H1 (cell line): Measurements from ENCODE around the gene CREB1.

Source experiments
- CREB1 ChIP-seq: IDR thresholded peaks from 2 replicates; pipeline ENCODE4 v1.6.1; 2012; ENCODE audit warnings: inconsistent platforms
- POLR2A ChIP-seq, 2 experiments: IDR thresholded peaks; 1 replicate in 1 of 2; 2 replicates in 1 of 2; pipeline ENCODE4 v1.6.1; 2011; ENCODE audit warnings: low read depth in 2 of 2, low read length in 2 of 2, mild to moderate bottlenecking in 2 of 2; ENCODE audit errors: control extremely low read depth in 1 of 2
- RFX5 ChIP-seq: IDR thresholded peaks from 2 replicates; pipeline ENCODE4 v1.6.1; 2011; ENCODE audit warnings: low read depth, low read length, improper control_type of control experiment, borderline replicate concordance
- SP1 ChIP-seq: IDR thresholded peaks from 2 replicates; pipeline ENCODE4 v1.6.1; 2011; ENCODE audit warnings: low read depth, low read length
- YY1 ChIP-seq: IDR thresholded peaks from 2 replicates; pipeline ENCODE4 v1.6.1; 2011; ENCODE audit warnings: low read depth, mild to moderate bottlenecking, low read length
- TF ChIP-seq, protein P1 (sequence below), 3 experiments: IDR thresholded peaks; 1 replicate in 2 of 3; 2 replicates in 1 of 3; pipeline versions ENCODE4 v1.5.1 to v1.6.1; 2011; ENCODE audit warnings: low read length in 3 of 3, mild to moderate bottlenecking in 3 of 3, inconsistent platforms in 2 of 3, low read depth in 1 of 3, moderate library complexity in 1 of 3; ENCODE audit not compliant: insufficient read depth in 1 of 3; ENCODE audit errors: control extremely low read depth in 1 of 3

DNA sequence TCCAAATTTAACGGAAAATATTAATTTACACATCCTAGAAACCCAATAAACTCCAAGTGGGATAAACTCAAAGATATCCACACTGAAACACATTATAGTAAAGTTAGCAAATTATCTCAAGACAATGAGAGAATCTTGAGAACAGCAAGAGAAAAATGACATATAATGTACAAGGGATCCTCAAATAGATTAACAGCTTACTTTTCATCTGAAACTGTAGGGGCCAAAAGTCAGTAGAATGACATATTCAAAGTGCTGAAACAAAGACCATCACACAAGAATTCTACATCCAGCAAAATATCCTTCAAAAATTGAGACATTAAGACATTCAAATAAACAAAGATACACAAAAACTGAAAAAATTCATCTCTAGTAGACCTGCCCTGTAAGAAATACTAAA lies 114.1 kb downstream of the CREB1 start:
- TF ChIP-seq RFX5 (no peak), POLR2A (IDR thresholded peaks at IDR 0.05; ENCODE audit: control extremely low read depth in 1 of 2, low read depth in 2 of 2, low read length in 2 of 2) (no peak), YY1 (no peak), CREB1 (no peak), SP1 (no peak)
- TF ChIP-seq, protein P1, sequence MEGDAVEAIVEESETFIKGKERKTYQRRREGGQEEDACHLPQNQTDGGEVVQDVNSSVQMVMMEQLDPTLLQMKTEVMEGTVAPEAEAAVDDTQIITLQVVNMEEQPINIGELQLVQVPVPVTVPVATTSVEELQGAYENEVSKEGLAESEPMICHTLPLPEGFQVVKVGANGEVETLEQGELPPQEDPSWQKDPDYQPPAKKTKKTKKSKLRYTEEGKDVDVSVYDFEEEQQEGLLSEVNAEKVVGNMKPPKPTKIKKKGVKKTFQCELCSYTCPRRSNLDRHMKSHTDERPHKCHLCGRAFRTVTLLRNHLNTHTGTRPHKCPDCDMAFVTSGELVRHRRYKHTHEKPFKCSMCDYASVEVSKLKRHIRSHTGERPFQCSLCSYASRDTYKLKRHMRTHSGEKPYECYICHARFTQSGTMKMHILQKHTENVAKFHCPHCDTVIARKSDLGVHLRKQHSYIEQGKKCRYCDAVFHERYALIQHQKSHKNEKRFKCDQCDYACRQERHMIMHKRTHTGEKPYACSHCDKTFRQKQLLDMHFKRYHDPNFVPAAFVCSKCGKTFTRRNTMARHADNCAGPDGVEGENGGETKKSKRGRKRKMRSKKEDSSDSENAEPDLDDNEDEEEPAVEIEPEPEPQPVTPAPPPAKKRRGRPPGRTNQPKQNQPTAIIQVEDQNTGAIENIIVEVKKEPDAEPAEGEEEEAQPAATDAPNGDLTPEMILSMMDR (IDR thresholded peaks at IDR 0.05; ENCODE audit: control extremely low read depth in 1 of 3, insufficient read depth in 1 of 3, low read depth in 1 of 3, low read length in 3 of 3): no peak
